ENCODE data around the gene CLTCL1. TPM values are rescaled to one million over a fixed set of nuclear protein-coding genes. Genes with fewer than 3 reads are reported as not detected.

Gene CLTCL1
- total RNA-seq, 1 experiment from 2014 or later: 21.7 TPM

DNA sequence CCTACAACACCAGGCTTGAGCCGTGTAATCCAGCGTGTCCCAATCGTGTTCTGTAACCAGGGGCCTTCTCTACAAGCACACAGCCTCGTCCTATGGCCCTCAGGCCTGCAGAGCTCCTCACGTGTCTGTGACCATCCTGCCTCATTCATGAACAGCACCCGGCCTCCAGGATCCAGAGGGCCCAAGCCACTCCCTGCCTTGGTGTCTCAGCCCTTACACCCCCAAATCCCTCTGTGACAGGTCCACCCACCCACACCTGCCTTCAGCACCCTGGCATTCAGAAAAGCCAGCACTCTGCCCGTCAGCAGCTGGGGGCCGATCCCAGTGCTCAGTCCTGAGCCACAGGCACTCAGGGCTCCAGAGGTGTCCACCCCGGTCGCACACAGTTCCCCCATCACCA is 154.6 kb downstream of the CLTCL1 start:
- H3K27ac Mint-ChIP-seq (ENCODE audit: low read depth, unreplicated experiment): no peak overlapping the region
- no peaks in the 10 kb centered on the region for H3K27me3 Mint-ChIP-seq (ENCODE audit: insufficient read depth, unreplicated experiment)
- no peak overlapping the region for H3K4me3 Mint-ChIP-seq (ENCODE audit: unreplicated experiment)
- POLR2A ChIA-PET: no interaction called here
- TF ChIP-seq, protein P1, sequence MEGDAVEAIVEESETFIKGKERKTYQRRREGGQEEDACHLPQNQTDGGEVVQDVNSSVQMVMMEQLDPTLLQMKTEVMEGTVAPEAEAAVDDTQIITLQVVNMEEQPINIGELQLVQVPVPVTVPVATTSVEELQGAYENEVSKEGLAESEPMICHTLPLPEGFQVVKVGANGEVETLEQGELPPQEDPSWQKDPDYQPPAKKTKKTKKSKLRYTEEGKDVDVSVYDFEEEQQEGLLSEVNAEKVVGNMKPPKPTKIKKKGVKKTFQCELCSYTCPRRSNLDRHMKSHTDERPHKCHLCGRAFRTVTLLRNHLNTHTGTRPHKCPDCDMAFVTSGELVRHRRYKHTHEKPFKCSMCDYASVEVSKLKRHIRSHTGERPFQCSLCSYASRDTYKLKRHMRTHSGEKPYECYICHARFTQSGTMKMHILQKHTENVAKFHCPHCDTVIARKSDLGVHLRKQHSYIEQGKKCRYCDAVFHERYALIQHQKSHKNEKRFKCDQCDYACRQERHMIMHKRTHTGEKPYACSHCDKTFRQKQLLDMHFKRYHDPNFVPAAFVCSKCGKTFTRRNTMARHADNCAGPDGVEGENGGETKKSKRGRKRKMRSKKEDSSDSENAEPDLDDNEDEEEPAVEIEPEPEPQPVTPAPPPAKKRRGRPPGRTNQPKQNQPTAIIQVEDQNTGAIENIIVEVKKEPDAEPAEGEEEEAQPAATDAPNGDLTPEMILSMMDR (IDR thresholded peaks at IDR 0.05; ENCODE audit: unreplicated experiment): no peak
- intact Hi-C loops (cut with micrococcal nuclease): no loop called here
- H3K36me3 Mint-ChIP-seq (ENCODE audit: insufficient read depth, unreplicated experiment): peaks cover 58% of the 10 kb centered on the region
- CTCF ChIA-PET: interaction anchor here (0.5 kb wide), 1 partner anchor 15 kb away, joined by 3 read pairs; the partner anchor contains the start of gene DGCR2
- no peaks in the 10 kb centered on the region for H3K4me1 Mint-ChIP-seq (ENCODE audit: insufficient read depth, unreplicated experiment)
- no peak for DNase-seq (ENCODE audit: unreplicated experiment)
- no TSS peak for BruUV-seq (replicated peaks)
- no peaks in the 10 kb centered on the region for H3K9me3 Mint-ChIP-seq (ENCODE audit: unreplicated experiment)

DNA sequence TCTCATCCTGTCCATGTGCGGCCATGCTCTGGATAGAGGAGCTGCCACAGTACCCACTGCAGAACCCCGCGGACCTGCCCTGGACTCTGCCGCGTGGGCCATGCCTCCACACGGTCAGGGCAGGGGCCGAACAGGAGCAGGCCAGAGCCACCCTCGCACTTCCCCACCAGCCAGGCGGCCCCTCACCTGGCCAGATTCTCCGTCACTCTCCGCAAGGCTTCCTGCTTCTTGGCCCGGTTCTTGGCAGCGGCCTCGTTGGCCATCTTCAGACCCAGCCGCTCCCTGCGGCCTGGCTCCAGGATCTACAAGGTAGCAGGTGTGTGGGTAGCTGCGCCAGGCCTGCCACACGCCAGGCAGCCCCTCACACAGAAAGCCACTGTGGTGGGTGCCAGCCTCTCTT is 156.6 kb downstream of the CLTCL1 start:
- Mint-ChIP-seq H3K4me3 (ENCODE audit: unreplicated experiment) (no peak overlapping the region), H3K4me1 (ENCODE audit: insufficient read depth, unreplicated experiment) (peaks cover 2% of the 10 kb centered on the region), H3K36me3 (ENCODE audit: insufficient read depth, unreplicated experiment) (peaks cover 44% of the 10 kb centered on the region), H3K9me3 (ENCODE audit: unreplicated experiment) (no peaks in the 10 kb centered on the region), H3K27ac (ENCODE audit: low read depth, unreplicated experiment) (no peak overlapping the region), H3K27me3 (ENCODE audit: insufficient read depth, unreplicated experiment) (no peaks in the 10 kb centered on the region)
- ChIA-PET POLR2A (interaction anchor here (0.8 to 1.7 kb wide), 3 partner anchors 9 to 13 kb away, joined by 3 to 5 read pairs (median 4); partner anchors contain the start of genes DGCR2 and ESS2), CTCF (interaction anchor here (1.2 kb wide), 1 partner anchor 10 kb away, joined by 3 read pairs; the partner anchor contains the start of gene ESS2)
- TF ChIP-seq, protein P1 (IDR thresholded peaks at IDR 0.05; ENCODE audit: unreplicated experiment): no peak
- no TSS peak for BruUV-seq (replicated peaks)
- DNase-seq (ENCODE audit: unreplicated experiment): no peak
- intact Hi-C loops (cut with micrococcal nuclease): no loop called here

DNA sequence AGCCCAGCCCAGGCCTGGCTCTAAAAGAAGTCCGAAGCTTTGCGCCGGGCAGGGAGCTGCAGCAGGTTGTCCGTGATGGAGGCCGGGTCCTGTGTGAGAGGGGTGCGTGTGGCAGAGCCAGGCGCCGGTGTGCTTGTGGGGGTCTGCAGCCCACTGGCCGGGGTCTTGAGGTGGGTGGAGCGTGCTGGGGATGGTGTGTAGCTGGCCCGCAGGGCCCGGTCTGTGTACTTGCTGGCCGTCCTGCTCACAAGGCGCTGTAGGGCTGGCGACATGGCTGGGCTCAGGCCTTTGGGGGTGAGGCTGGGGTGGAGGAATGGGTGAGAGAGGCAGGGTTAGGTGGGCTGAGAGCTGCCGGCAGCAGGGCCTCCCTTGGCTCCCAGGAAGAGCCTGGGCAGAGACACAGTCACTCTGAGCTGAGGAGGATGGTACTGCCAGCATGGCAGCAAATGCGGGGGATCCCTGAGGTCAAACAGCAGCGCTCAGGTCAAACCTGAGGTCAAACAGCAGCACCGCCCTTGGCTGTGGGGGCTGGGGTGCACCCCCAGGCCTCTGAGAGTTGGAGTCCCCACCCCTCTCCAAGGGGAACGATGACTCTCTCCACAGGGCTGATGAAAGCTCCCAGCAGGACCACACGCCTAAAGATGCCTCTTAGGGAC is 157.2 kb downstream of the CLTCL1 start:
- ChIA-PET CTCF (interaction anchor here (1.4 kb wide), 1 partner anchor 10 kb away, joined by 5 read pairs; the partner anchor contains the start of gene ESS2), POLR2A (interaction anchor here (0.6 to 1.7 kb wide), 4 partner anchors 9 to 80 kb away, joined by 3 to 5 read pairs (median 4); partner anchors contain the start of genes DGCR2 and ESS2)
- Mint-ChIP-seq H3K9me3 (ENCODE audit: unreplicated experiment) (no peaks in the 10 kb centered on the region), H3K4me3 (ENCODE audit: unreplicated experiment) (no peak overlapping the region), H3K27me3 (ENCODE audit: insufficient read depth, unreplicated experiment) (no peaks in the 10 kb centered on the region), H3K36me3 (ENCODE audit: insufficient read depth, unreplicated experiment) (peaks cover 39% of the 10 kb centered on the region), H3K4me1 (ENCODE audit: insufficient read depth, unreplicated experiment) (peaks cover 8% of the 10 kb centered on the region), H3K27ac (ENCODE audit: low read depth, unreplicated experiment) (no peak overlapping the region)
- no TSS peak for BruUV-seq (replicated peaks)
- intact Hi-C loops (cut with micrococcal nuclease): no loop called here
- DNase-seq (ENCODE audit: unreplicated experiment): no peak
- TF ChIP-seq, protein P1 (IDR thresholded peaks at IDR 0.05; ENCODE audit: unreplicated experiment): no peak

DNA sequence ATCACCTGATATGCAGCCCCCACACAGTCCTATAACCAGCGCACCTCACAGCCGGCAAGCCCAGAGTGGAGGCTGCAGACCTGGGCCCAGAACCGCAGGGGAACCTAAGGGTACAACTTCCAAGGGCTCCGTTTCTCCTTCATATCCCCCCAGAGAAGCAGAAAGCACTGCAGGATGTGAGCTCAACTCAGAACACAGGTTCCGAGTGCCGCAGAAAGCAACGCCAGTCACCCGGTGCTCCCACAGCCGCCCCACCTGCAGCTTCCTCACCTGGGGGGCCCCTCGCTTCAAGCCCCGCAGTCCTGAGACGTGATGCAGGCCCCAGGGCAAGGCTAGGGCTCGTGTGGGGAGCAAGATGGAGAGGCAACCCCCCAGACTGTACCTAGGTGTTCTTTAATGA is 158.0 kb downstream of the CLTCL1 start:
- H3K4me3 Mint-ChIP-seq (ENCODE audit: unreplicated experiment): no peak overlapping the region
- peaks cover 11% of the 10 kb centered on the region for H3K4me1 Mint-ChIP-seq (ENCODE audit: insufficient read depth, unreplicated experiment)
- no peak for DNase-seq (ENCODE audit: unreplicated experiment)
- ChIA-PET POLR2A (interaction anchor here (0.6 to 1.7 kb wide), 3 partner anchors 11 to 81 kb away, joined by 3 to 5 read pairs (median 4); partner anchors contain the start of genes DGCR2 and ESS2), CTCF (interaction anchor here (1.4 kb wide), 1 partner anchor 11 kb away, joined by 5 read pairs; the partner anchor contains the start of gene ESS2)
- no peak overlapping the region for H3K27ac Mint-ChIP-seq (ENCODE audit: low read depth, unreplicated experiment)
- BruUV-seq (replicated peaks): no TSS peak
- no peaks in the 10 kb centered on the region for H3K9me3 Mint-ChIP-seq (ENCODE audit: unreplicated experiment)
- peaks cover 31% of the 10 kb centered on the region for H3K36me3 Mint-ChIP-seq (ENCODE audit: insufficient read depth, unreplicated experiment)
- H3K27me3 Mint-ChIP-seq (ENCODE audit: insufficient read depth, unreplicated experiment): no peaks in the 10 kb centered on the region
- intact Hi-C loops (cut with micrococcal nuclease): no loop called here
- TF ChIP-seq, protein P1 (IDR thresholded peaks at IDR 0.05; ENCODE audit: unreplicated experiment): no peak

Data from MCF 10A (cell line).